Measurements from ENCODE around the gene HACL1.

The HACL1 gene

DNA sequence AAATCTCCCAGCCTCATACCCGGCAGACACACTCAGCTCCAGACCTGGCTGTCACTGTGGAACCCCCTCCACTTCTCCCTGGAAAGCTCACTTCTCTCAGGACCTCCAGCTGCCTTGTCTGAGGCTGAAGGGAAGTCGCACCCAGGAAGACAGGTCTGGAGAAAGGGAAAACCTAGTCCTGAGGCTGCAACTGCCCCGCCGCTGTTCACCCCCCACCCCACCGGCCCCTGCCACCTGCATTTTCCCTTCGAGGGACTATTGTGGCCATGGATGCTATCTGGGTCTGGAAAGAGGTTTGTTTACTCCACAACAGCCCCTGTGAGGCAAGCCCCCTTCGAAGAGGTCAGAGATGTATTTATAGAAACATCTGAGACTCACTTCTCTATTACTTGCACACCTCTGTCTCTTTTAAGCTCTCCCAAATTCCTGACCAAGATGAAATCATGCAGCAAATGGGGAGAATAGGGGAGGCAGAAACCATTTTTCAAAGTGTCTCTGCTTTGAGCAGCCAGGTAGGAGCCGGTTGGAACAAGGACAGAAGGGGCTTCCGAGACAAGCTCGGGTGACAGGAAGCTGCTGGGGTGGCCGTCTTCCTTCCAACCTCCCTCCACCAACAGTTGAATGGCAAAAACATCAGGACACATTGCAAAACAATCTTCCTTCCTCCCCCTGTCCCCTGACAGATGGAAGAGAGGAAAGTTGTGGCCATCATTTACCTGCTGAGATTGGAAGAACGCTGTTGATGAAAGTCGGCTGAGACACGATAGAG lies 80.4 kb downstream of the HACL1 start:
- Histone ChIP-seq H3K4me1 (ENCODE audit: control insufficient read depth in 5 of 5, insufficient read depth in 5 of 5, low read length in 5 of 5) (peaks cover 0 to 8% (median 0%) of the 10 kb centered on the region in 5 donors), H3K27ac (ENCODE audit: low read depth, low read length) (no peak overlapping the region), H3K4me3 (ENCODE audit: low read depth in 1 of 5, low read length in 5 of 5) (no peak overlapping the region), H3K9me3 (ENCODE audit: control insufficient read depth in 5 of 5, low read length in 5 of 5) (no peaks in the 10 kb centered on the region), H3K9ac (ENCODE audit: low read length in 5 of 5) (no peak overlapping the region), H3K36me3 (ENCODE audit: control insufficient read depth in 5 of 5, insufficient read depth in 5 of 5, low read length in 5 of 5) (no peaks in the 10 kb centered on the region), H3K27me3 (ENCODE audit: control insufficient read depth in 5 of 5, insufficient read depth in 4 of 5, low read length in 5 of 5) (no peaks in the 10 kb centered on the region)

DNA sequence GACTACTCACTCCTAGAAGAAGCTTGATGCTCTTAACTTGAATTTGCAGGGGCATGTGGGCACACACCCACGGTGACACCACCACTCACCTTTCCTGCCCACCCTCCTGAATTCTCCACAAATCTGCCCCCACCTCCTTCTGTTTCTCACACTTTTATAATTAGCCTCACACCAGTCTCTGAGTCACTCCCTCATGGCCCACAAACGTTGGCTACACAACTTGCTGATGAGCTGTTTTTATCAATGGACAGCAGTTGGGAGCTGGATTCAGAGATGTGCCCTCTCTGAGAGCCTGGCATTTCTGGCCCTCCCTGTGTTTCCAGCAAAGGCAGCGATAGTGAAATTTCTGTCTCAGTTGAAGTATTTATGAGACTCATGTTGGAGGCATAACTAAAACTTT lies 81.2 kb downstream of the HACL1 start:
- no peaks in the 10 kb centered on the region for H3K27me3 ChIP-seq (ENCODE audit: control insufficient read depth in 5 of 5, insufficient read depth in 4 of 5, low read length in 5 of 5)
- peaks cover 0 to 8% (median 0%) of the 10 kb centered on the region in 5 donors for H3K4me1 ChIP-seq (ENCODE audit: control insufficient read depth in 5 of 5, insufficient read depth in 5 of 5, low read length in 5 of 5)
- H3K9ac ChIP-seq (ENCODE audit: low read length in 5 of 5), result no peak overlapping the region
- H3K9me3 ChIP-seq (ENCODE audit: control insufficient read depth in 5 of 5, low read length in 5 of 5), result no peaks in the 10 kb centered on the region
- H3K36me3 ChIP-seq (ENCODE audit: control insufficient read depth in 5 of 5, insufficient read depth in 5 of 5, low read length in 5 of 5), result no peaks in the 10 kb centered on the region
- H3K27ac ChIP-seq (ENCODE audit: low read depth, low read length), result no peak overlapping the region
- no peak overlapping the region for H3K4me3 ChIP-seq (ENCODE audit: low read depth in 1 of 5, low read length in 5 of 5)

DNA sequence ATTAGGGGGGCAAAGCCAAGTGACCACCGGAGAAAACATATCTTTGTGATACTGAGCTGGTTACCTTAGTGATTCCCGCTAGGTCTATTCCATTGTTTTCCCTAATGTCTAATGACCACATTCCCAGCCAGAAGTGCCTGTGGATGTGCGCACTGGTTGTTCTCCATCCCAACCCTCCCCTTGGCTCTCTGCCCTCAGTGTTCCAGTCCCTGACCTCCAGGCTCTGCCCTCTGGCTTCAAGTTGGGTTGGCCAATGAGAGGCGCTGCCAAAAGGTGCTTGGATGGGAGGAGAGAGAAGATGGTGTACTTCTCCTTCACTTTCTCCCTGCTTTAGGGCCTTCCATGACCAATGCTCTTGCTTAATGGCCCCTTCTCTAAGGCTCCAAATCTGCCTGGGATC lies 82.3 kb downstream of the HACL1 start:
- H3K4me1 ChIP-seq (ENCODE audit: control insufficient read depth in 5 of 5, insufficient read depth in 5 of 5, low read length in 5 of 5), result peaks cover 0 to 8% (median 0%) of the 10 kb centered on the region in 5 donors

DNA sequence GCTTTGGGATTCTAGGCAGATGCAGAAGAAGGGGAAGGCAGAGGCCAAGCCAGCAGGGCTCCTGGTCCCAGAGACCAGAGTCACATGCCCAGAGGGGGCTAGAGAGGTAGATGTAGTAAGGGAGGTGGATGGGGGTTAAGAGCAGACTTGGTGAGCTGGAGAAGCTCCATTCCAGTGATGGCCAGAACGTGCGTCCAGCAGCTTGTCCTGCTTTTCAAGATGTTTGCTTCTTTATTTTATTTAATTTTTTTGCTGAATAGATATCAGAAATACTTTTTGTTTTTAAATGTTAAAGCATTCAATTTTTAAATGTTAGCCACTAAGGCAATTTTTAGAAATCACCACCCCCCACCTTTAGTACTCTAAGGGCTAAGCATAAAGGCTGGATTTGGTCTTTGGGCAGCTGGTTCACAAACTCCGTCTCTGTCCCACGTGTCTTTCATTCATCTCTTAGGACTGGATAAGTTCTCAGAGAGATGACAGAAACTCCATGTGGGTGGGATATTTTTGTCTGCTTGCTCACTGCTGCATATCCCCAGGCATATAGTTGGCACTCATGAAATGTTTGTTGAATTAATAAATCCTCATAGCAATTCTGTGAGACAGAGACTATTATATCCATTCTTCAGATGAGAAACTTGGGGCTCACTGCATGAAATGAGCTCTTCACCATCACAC lies 86.6 kb downstream of the HACL1 start:
- no peaks in the 10 kb centered on the region for H3K9me3 ChIP-seq (ENCODE audit: control insufficient read depth in 5 of 5, low read length in 5 of 5)
- no peaks in the 10 kb centered on the region for H3K27me3 ChIP-seq (ENCODE audit: control insufficient read depth in 5 of 5, insufficient read depth in 4 of 5, low read length in 5 of 5)
- H3K4me1 ChIP-seq (ENCODE audit: control insufficient read depth in 5 of 5, insufficient read depth in 5 of 5, low read length in 5 of 5), result peaks cover 0 to 11% (median 0%) of the 10 kb centered on the region in 5 donors
- no peak overlapping the region for H3K4me3 ChIP-seq (ENCODE audit: low read depth in 1 of 5, low read length in 5 of 5)
- no peak overlapping the region for H3K9ac ChIP-seq (ENCODE audit: low read length in 5 of 5)
- no peak overlapping the region for H3K27ac ChIP-seq (ENCODE audit: low read depth, low read length)
- no peaks in the 10 kb centered on the region for H3K36me3 ChIP-seq (ENCODE audit: control insufficient read depth in 5 of 5, insufficient read depth in 5 of 5, low read length in 5 of 5)

More for the DNA sequence above, 82.3 kb downstream of the HACL1 start:
- Histone ChIP-seq H3K36me3 (ENCODE audit: control insufficient read depth in 5 of 5, insufficient read depth in 5 of 5, low read length in 5 of 5) (no peaks in the 10 kb centered on the region), H3K27ac (ENCODE audit: low read depth, low read length) (no peak overlapping the region), H3K4me3 (ENCODE audit: low read depth in 1 of 5, low read length in 5 of 5) (no peak overlapping the region), H3K9me3 (ENCODE audit: control insufficient read depth in 5 of 5, low read length in 5 of 5) (no peaks in the 10 kb centered on the region), H3K9ac (ENCODE audit: low read length in 5 of 5) (no peak overlapping the region), H3K27me3 (ENCODE audit: control insufficient read depth in 5 of 5, insufficient read depth in 4 of 5, low read length in 5 of 5) (no peaks in the 10 kb centered on the region)

DNA sequence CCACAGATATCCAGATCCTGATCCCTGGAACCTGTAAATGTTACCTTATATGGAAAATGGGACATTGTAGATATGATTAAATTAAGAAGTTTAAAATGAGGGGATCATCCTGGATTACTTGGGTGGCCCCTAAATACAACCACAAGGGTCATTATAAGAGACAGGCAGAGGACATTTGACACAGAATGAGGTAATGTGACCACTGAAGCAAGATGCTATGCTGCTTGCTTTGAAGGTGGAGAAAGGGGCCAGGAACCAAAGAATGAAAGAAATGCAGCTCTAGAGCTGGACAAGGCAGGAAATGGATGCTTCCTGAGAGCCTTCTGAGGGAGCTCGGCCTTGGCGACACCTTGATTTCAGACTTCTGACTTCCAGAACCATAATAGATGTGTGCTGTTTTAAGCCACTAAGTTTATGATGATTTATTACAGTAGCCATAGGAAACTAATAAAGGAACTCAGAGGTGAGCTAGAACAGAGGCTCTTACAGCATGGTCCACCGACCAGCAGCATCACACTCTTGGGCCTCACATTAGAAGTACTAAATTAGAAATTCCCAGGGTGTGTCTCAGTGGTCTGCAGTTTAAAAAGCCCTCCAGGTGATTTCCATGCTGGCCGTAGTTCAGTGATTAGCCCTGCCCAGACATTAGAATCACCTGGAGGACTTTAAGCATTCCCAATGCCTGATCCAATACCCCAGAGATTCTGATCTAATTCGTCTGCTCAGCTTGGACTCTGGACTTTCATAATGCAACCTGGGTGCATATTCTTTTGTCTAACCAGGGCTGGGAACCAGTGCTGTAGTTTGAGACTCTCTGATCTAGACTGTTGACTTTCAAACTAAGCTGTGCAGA lies 87.3 kb downstream of the HACL1 start:
- H3K4me3 ChIP-seq (ENCODE audit: low read depth in 1 of 5, low read length in 5 of 5), result no peak overlapping the region
- no peaks in the 10 kb centered on the region for H3K36me3 ChIP-seq (ENCODE audit: control insufficient read depth in 5 of 5, insufficient read depth in 5 of 5, low read length in 5 of 5)
- H3K9ac ChIP-seq (ENCODE audit: low read length in 5 of 5), result no peak overlapping the region
- no peaks in the 10 kb centered on the region for H3K9me3 ChIP-seq (ENCODE audit: control insufficient read depth in 5 of 5, low read length in 5 of 5)
- H3K27ac ChIP-seq (ENCODE audit: low read depth, low read length), result no peak overlapping the region
- H3K27me3 ChIP-seq (ENCODE audit: control insufficient read depth in 5 of 5, insufficient read depth in 4 of 5, low read length in 5 of 5), result no peaks in the 10 kb centered on the region
- peaks cover 0 to 11% (median 0%) of the 10 kb centered on the region in 5 donors for H3K4me1 ChIP-seq (ENCODE audit: control insufficient read depth in 5 of 5, insufficient read depth in 5 of 5, low read length in 5 of 5)

DNA sequence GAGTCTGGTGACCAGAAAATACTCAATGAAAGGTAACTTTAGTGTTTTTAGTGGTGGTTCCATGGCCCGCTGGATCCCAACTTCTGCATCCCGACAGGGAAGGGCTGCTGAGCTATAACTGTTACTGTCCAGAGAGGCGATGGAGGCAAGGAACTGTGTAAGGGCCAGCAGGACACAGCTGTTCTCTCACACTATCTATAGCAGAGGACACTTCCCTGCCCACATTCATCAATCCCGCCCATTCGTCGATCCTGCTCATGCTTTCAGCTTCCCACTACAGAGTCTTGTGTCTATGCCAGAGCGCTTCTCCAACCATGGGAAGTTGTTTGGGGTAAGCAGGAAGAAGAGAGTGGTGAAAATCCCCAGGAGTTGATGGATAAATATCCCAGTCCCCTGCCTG lies 88.3 kb downstream of the HACL1 start:
- Histone ChIP-seq H3K27ac (ENCODE audit: low read depth, low read length) (no peak overlapping the region), H3K36me3 (ENCODE audit: control insufficient read depth in 5 of 5, insufficient read depth in 5 of 5, low read length in 5 of 5) (no peaks in the 10 kb centered on the region), H3K9ac (ENCODE audit: low read length in 5 of 5) (no peak overlapping the region), H3K4me3 (ENCODE audit: low read depth in 1 of 5, low read length in 5 of 5) (no peak overlapping the region), H3K27me3 (ENCODE audit: control insufficient read depth in 5 of 5, insufficient read depth in 4 of 5, low read length in 5 of 5) (no peaks in the 10 kb centered on the region), H3K9me3 (ENCODE audit: control insufficient read depth in 5 of 5, low read length in 5 of 5) (no peaks in the 10 kb centered on the region), H3K4me1 (ENCODE audit: control insufficient read depth in 5 of 5, insufficient read depth in 5 of 5, low read length in 5 of 5) (peaks cover 0 to 11% (median 0%) of the 10 kb centered on the region in 5 donors)

DNA sequence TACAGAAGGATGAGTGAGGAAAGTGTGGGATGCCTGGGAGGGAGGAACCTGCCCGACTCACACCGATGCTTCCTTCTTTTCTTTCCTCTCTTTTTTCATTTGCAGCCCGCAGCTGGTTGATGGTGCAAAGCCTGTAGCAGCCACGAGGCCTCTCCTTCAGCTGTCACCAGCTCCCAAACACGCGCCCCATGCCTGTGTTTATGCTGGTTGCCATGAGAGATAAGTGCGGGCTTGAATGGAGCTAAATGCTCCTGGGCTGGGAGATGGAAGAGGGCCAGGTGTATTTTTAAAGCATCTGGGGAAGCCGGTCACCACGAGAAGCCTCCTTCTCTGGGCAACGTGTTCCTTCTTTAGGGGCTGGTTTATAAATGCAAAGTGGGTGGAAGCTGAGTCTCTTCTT lies 89.2 kb downstream of the HACL1 start:
- Histone ChIP-seq H3K9me3 (ENCODE audit: control insufficient read depth in 5 of 5, low read length in 5 of 5) (no peaks in the 10 kb centered on the region), H3K36me3 (ENCODE audit: control insufficient read depth in 5 of 5, insufficient read depth in 5 of 5, low read length in 5 of 5) (no peaks in the 10 kb centered on the region), H3K27me3 (ENCODE audit: control insufficient read depth in 5 of 5, insufficient read depth in 4 of 5, low read length in 5 of 5) (no peaks in the 10 kb centered on the region), H3K4me3 (ENCODE audit: low read depth in 1 of 5, low read length in 5 of 5) (no peak overlapping the region), H3K4me1 (ENCODE audit: control insufficient read depth in 5 of 5, insufficient read depth in 5 of 5, low read length in 5 of 5) (peaks cover 0 to 11% (median 0%) of the 10 kb centered on the region in 5 donors), H3K9ac (ENCODE audit: low read length in 5 of 5) (no peak overlapping the region), H3K27ac (ENCODE audit: low read depth, low read length) (no peak overlapping the region)

DNA sequence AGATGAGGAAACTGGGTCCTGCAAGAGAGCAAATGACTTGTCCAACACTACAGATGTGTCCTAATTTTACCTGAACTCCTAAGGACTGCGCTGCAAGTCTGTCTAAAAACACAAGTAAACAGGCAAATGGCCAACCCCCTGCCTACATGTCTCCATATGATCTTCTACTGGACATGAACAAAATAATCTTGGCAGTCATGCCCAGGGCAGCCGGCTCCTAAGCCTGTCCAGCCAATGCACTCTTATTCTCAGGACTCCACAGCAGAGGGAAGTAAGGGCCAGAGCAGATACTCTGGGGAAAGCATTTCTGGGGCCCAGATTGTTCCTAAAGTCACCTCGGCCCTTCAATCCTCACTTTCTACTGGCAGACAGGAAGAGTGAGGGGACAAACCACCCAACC lies 90.2 kb downstream of the HACL1 start:
- Histone ChIP-seq H3K4me3 (ENCODE audit: low read depth in 1 of 5, low read length in 5 of 5) (no peak overlapping the region), H3K9ac (ENCODE audit: low read length in 5 of 5) (no peak overlapping the region), H3K36me3 (ENCODE audit: control insufficient read depth in 5 of 5, insufficient read depth in 5 of 5, low read length in 5 of 5) (no peaks in the 10 kb centered on the region), H3K4me1 (ENCODE audit: control insufficient read depth in 5 of 5, insufficient read depth in 5 of 5, low read length in 5 of 5) (peaks cover 0 to 11% (median 0%) of the 10 kb centered on the region in 5 donors), H3K27me3 (ENCODE audit: control insufficient read depth in 5 of 5, insufficient read depth in 4 of 5, low read length in 5 of 5) (no peaks in the 10 kb centered on the region), H3K9me3 (ENCODE audit: control insufficient read depth in 5 of 5, low read length in 5 of 5) (no peaks in the 10 kb centered on the region), H3K27ac (ENCODE audit: low read depth, low read length) (no peak overlapping the region)

Measured in subcutaneous abdominal adipose tissue (tissue), 5 donors.